ENCODE measurements around the gene CBX2. TPM values are rescaled to one million over a fixed set of nuclear protein-coding genes. Genes with fewer than 3 reads are reported as not detected.

The CBX2 gene
- total RNA-seq, 1 donor from 2014 or later: 53.5 TPM

- no peak overlapping the region for H3K9ac ChIP-seq
- Mint-ChIP-seq H3K36me3 (no peaks in the 10 kb centered on the region), H3K4me1 (peaks cover 43% of the 10 kb centered on the region), H3K9me3 (no peaks in the 10 kb centered on the region), H3K4me3 (peak overlapping the region; percentile 79), H3K27me3 (ENCODE audit: insufficient read depth, low read depth) (peaks cover 67% of the 10 kb centered on the region), H3K27ac (peak overlapping the region; percentile 96)
- no peaks in the 10 kb centered on the region for H3K79me2 ChIP-seq (ENCODE audit: low read depth)
- DNase-seq (ENCODE audit: low spot score): peak; percentile 64
- H3K9me3 ChIP-seq (ENCODE audit: low read depth): no peaks in the 10 kb centered on the region
- H3K4me1 ChIP-seq: peaks cover 57% of the 10 kb centered on the region
- H4K20me1 ChIP-seq (ENCODE audit: low read depth): peaks cover 52% of the 10 kb centered on the region
- peaks cover 66% of the 10 kb centered on the region for H3F3A ChIP-seq (ENCODE audit: low read depth)
- H3K4me2 ChIP-seq: peak overlapping the region; percentile 92
- TF ChIP-seq EZH2phosphoT487 (IDR thresholded peaks at IDR 0.05) (peak; percentile 46), EZH2 (IDR thresholded peaks at IDR 0.05) (no peak), CTCF (IDR thresholded peaks at IDR 0.05) (peak; percentile 52)
- H2AFZ ChIP-seq (replicated peaks): no peak overlapping the region
- H3K27me3 ChIP-seq: peaks cover 97% of the 10 kb centered on the region
- H3K36me3 ChIP-seq: no peaks in the 10 kb centered on the region
- peak overlapping the region; percentile 45 for H3K4me3 ChIP-seq
- no peak overlapping the region for H3K27ac ChIP-seq
Observed at GRCh38 chr17:79808763-79809529, 31.0 kb downstream of the CBX2 start.

- Histone ChIP-seq H3F3A (ENCODE audit: low read depth) (peaks cover 66% of the 10 kb centered on the region), H3K4me1 (peaks cover 55% of the 10 kb centered on the region), H3K79me2 (ENCODE audit: low read depth) (no peaks in the 10 kb centered on the region), H3K27ac (no peak overlapping the region), H3K27me3 (peaks cover 97% of the 10 kb centered on the region), H3K4me3 (peak overlapping the region; percentile 45), H3K9ac (no peak overlapping the region), H3K36me3 (no peaks in the 10 kb centered on the region), H3K4me2 (peak overlapping the region; percentile 92), H4K20me1 (ENCODE audit: low read depth) (peaks cover 48% of the 10 kb centered on the region), H3K9me3 (ENCODE audit: low read depth) (no peaks in the 10 kb centered on the region), H2AFZ (replicated peaks) (no peak overlapping the region)
- H3K4me1 Mint-ChIP-seq: peaks cover 45% of the 10 kb centered on the region
- peak; percentile 26 for DNase-seq (ENCODE audit: low spot score)
- TF ChIP-seq EZH2phosphoT487 (IDR thresholded peaks at IDR 0.05) (peak; percentile 53), CTCF (IDR thresholded peaks at IDR 0.05) (no peak), EZH2 (IDR thresholded peaks at IDR 0.05) (no peak)
- no peaks in the 10 kb centered on the region for H3K9me3 Mint-ChIP-seq
- H3K27ac Mint-ChIP-seq: peak overlapping the region; percentile 98
- no peaks in the 10 kb centered on the region for H3K36me3 Mint-ChIP-seq
- H3K4me3 Mint-ChIP-seq: peak overlapping the region; percentile 83
- peaks cover 68% of the 10 kb centered on the region for H3K27me3 Mint-ChIP-seq (ENCODE audit: insufficient read depth, low read depth)
Observed at GRCh38 chr17:79809530-79810129, 31.7 kb downstream of the CBX2 start.

GRCh38 chr17:79810130-79811010 is 32.4 kb downstream of the CBX2 start:
- peaks cover 39% of the 10 kb centered on the region for H3K4me1 Mint-ChIP-seq
- TF ChIP-seq CTCF (IDR thresholded peaks at IDR 0.05) (no peak), EZH2 (IDR thresholded peaks at IDR 0.05) (no peak), EZH2phosphoT487 (IDR thresholded peaks at IDR 0.05) (no peak)
- H3K36me3 ChIP-seq: no peaks in the 10 kb centered on the region
- H3K9me3 Mint-ChIP-seq: no peaks in the 10 kb centered on the region
- H3K79me2 ChIP-seq (ENCODE audit: low read depth): no peaks in the 10 kb centered on the region
- DNase-seq (ENCODE audit: low spot score): peak; percentile 97
- peak overlapping the region; percentile 88 for H3K27ac Mint-ChIP-seq
- no peak overlapping the region for H3K9ac ChIP-seq
- no peaks in the 10 kb centered on the region for H3K36me3 Mint-ChIP-seq
- H3K27me3 ChIP-seq: peaks cover 97% of the 10 kb centered on the region
- peaks cover 41% of the 10 kb centered on the region for H4K20me1 ChIP-seq (ENCODE audit: low read depth)
- H3F3A ChIP-seq (ENCODE audit: low read depth): peaks cover 59% of the 10 kb centered on the region
- peak overlapping the region; percentile 77 for H3K4me2 ChIP-seq
- H3K27me3 Mint-ChIP-seq (ENCODE audit: insufficient read depth, low read depth): peaks cover 61% of the 10 kb centered on the region
- peaks cover 50% of the 10 kb centered on the region for H3K4me1 ChIP-seq
- H3K4me3 Mint-ChIP-seq: peak overlapping the region; percentile 81
- no peak overlapping the region for H2AFZ ChIP-seq (replicated peaks)
- no peaks in the 10 kb centered on the region for H3K9me3 ChIP-seq (ENCODE audit: low read depth)
- peak overlapping the region; percentile 45 for H3K4me3 ChIP-seq
- no peak overlapping the region for H3K27ac ChIP-seq
